HL-60 (cell line): ENCODE data around the gene TRMT112.

ENCODE experiments used
- POLR2AphosphoS5 ChIP-seq: IDR thresholded peaks from 2 replicates; pipeline ENCODE4 v1.6.1; 2012; ENCODE audit warnings: low read depth
- TF ChIP-seq, protein P1 (sequence below): IDR thresholded peaks from one replicate; pipeline ENCODE4 v1.5.1; 2011; ENCODE audit warnings: low read length, control low read depth, inconsistent platforms; ENCODE audit not compliant: insufficient read depth

DNA sequence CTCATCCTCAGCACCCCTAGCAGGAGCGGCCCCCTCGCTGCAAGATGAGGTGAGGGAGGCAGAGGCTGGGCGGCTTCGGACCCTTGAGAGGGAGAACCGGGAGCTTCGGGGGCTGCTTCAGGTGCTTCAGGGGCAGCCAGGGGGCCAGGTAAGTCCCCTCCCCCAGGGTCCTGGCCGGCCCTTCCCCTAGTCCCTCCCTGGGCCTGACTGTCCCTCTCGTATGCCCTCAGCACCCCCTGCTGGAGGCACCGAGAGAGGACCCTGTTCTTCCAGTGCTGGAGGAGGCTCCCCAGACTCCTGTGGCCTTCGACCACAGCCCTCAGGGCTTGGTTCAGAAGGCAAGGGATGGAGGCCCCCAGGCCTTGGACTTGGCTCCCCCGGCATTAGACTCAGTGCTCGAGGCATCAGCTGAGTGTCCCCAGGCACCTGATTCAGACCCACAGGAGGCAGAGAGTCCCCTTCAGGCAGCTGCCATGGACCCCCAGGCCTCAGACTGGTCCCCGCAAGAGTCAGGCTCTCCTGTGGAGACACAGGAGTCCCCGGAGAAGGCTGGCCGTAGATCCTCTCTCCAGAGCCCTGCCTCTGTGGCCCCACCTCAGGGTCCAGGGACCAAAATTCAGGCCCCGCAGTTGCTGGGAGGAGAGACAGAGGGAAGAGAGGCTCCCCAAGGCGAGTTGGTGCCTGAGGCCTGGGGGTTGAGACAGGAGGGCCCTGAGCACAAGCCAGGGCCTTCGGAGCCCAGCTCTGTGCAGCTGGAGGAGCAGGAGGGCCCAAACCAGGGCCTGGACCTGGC lies 26.6 kb upstream of the TRMT112 start:
- TF ChIP-seq, protein P1, sequence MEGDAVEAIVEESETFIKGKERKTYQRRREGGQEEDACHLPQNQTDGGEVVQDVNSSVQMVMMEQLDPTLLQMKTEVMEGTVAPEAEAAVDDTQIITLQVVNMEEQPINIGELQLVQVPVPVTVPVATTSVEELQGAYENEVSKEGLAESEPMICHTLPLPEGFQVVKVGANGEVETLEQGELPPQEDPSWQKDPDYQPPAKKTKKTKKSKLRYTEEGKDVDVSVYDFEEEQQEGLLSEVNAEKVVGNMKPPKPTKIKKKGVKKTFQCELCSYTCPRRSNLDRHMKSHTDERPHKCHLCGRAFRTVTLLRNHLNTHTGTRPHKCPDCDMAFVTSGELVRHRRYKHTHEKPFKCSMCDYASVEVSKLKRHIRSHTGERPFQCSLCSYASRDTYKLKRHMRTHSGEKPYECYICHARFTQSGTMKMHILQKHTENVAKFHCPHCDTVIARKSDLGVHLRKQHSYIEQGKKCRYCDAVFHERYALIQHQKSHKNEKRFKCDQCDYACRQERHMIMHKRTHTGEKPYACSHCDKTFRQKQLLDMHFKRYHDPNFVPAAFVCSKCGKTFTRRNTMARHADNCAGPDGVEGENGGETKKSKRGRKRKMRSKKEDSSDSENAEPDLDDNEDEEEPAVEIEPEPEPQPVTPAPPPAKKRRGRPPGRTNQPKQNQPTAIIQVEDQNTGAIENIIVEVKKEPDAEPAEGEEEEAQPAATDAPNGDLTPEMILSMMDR = no peak
- no peak for TF ChIP-seq POLR2AphosphoS5
